Transverse colon (tissue), 4 donors: Measurements from ENCODE around the gene MCAT.

ENCODE experiments used
- CTCF ChIP-seq, 5 experiments: fragments of 200-600 bp in 3 of 5; fragments of 450-650 bp in 2 of 5; sonication (generic) in 3 of 5; IDR thresholded peaks; 1 replicate in 2 of 5; 2 replicates in 3 of 5; pipeline ENCODE4 v1.5.1; 2016 to 2017; ENCODE audit warnings: antibody characterized with exemption in 5 of 5, inconsistent platforms in 3 of 5, mild to moderate bottlenecking in 2 of 5, moderate library complexity in 1 of 5
- EP300 ChIP-seq: sonication (generic); formaldehyde crosslinking; IDR thresholded peaks from one replicate; pipeline ENCODE4 v1.6.1; 2017; ENCODE audit warnings: antibody characterized with exemption, low read depth
- POLR2A ChIP-seq: fragments of 450-650 bp; IDR thresholded peaks from one replicate; pipeline ENCODE4 v1.6.1; 2016; ENCODE audit warnings: antibody characterized with exemption, mild to moderate bottlenecking, moderate library complexity
- POLR2AphosphoS5 ChIP-seq, 3 donors: sonication (generic); formaldehyde crosslinking; IDR thresholded peaks; one replicate each; pipeline ENCODE4 v1.6.1; 2016; ENCODE audit warnings: antibody characterized with exemption in 3 of 3

GRCh38 chr22:43101306-43101705, 41.9 kb downstream of the MCAT start:
- TF ChIP-seq POLR2AphosphoS5 (IDR thresholded peaks at IDR 0.05) (no peak), CTCF (IDR thresholded peaks at IDR 0.05) (no peak), POLR2A (no peak), EP300 (no peak)
